SK-N-SH (cell line): Measurements from ENCODE around the gene ATXN7. TPM values are rescaled to one million over a fixed set of nuclear protein-coding genes. Genes with fewer than 3 reads are reported as not detected.
A peak's percentile ranks its signal among the peaks of the same experiment; 100 is the strongest.

Experiments used
- CTCF ChIA-PET: fragments of 300-600, 350-600 bp; formaldehyde crosslinking; extraction: SDS; loops from one replicate; lab custom pipeline; 2021; lab: Yijun Ruan, JAX
- POLR2A ChIA-PET: fragments of 350-600 bp; sonication (Branson Sonifier 250); formaldehyde crosslinking; extraction: SDS; loops from one replicate; lab custom pipeline; 2020; ENCODE audit warnings: antibody characterized with exemption, inconsistent platforms; lab: Yijun Ruan, JAX
- DNase-seq: peaks from one replicate; pipeline ENCODE4 v3.0.0; 2012
- H2AFZ ChIP-seq: fragments of 200-600 bp; sonication (generic); 2 replicates; pipeline ENCODE4 v1.8.1; 2016; ENCODE audit warnings: antibody characterized with exemption, mild to moderate bottlenecking, low read depth
- H3F3A ChIP-seq: fragments of 200-600 bp; sonication (generic); replicated peaks from 2 replicates; pipeline ENCODE3; 2016; ENCODE audit warnings: antibody characterized with exemption, mild to moderate bottlenecking; ENCODE audit not compliant: insufficient read depth
- H3K27ac ChIP-seq, 2 experiments: fragments of 200-500 bp in 1 of 2; fragments of 200-600 bp in 1 of 2; sonication (Bioruptor generic) in 1 of 2; sonication (generic), shearing (Covaris generic) in 1 of 2; 2 replicates each; pipeline versions ENCODE4 v1.5.1 to v1.6.1; 2014 to 2016; ENCODE audit warnings: low read depth in 2 of 2, inconsistent platforms in 1 of 2, low read length in 1 of 2, mild to moderate bottlenecking in 1 of 2, mixed read lengths in 1 of 2
- H3K27me3 ChIP-seq: fragments of 200-600 bp; sonication (generic), shearing (Covaris generic); 2 replicates; pipeline ENCODE4 v1.6.1; 2016; ENCODE audit warnings: mixed run types; ENCODE audit not compliant: insufficient read depth
- H3K36me3 ChIP-seq, 2 experiments: fragments of 200-500 bp in 1 of 2; fragments of 200-600 bp in 1 of 2; sonication (Bioruptor generic) in 1 of 2; sonication (generic) in 1 of 2; replicated peaks in 1 of 2; 2 replicates each; pipeline versions ENCODE3 to v1.5.1; 2014 to 2016; ENCODE audit warnings: low read length in 1 of 2, mild to moderate bottlenecking in 1 of 2; ENCODE audit not compliant: insufficient read depth in 2 of 2, control insufficient read depth in 1 of 2
- H3K4me1 ChIP-seq, 2 experiments: fragments of 200-500 bp in 1 of 2; fragments of 200-600 bp in 1 of 2; sonication (Bioruptor generic) in 1 of 2; sonication (generic), shearing (Covaris generic) in 1 of 2; 2 replicates each; pipeline versions ENCODE4 v1.5.1 to v1.6.1; 2014 to 2016; ENCODE audit warnings: low read depth in 1 of 2, low read length in 1 of 2, mixed run types in 1 of 2; ENCODE audit not compliant: insufficient read depth in 2 of 2, control insufficient read depth in 1 of 2
- H3K4me2 ChIP-seq: fragments of 200-600 bp; sonication (generic), shearing (Covaris generic); 2 replicates; pipeline ENCODE4 v1.6.1; 2017; ENCODE audit warnings: mixed run types
- H3K4me3 ChIP-seq, 2 experiments: fragments of 200-500 bp in 1 of 2; fragments of 200-600 bp in 1 of 2; sonication (Bioruptor generic) in 1 of 2; sonication (generic), shearing (Covaris generic) in 1 of 2; 2 replicates each; pipeline versions ENCODE4 v1.5.1 to v1.8.1; 2014 to 2016; ENCODE audit warnings: low read depth in 2 of 2, inconsistent platforms in 1 of 2, low read length in 1 of 2, mild to moderate bottlenecking in 1 of 2, mixed read lengths in 1 of 2, moderate library complexity in 1 of 2
- H3K79me2 ChIP-seq: fragments of 200-600 bp; sonication (generic); 2 replicates; pipeline ENCODE4 v1.8.1; 2017; ENCODE audit warnings: mild to moderate bottlenecking; ENCODE audit not compliant: insufficient read depth
- H3K9ac ChIP-seq: fragments of 200-600 bp; sonication (generic); 2 replicates; pipeline ENCODE4 v1.6.1; 2017; ENCODE audit warnings: mixed run types
- H3K9me2 ChIP-seq: fragments of 200-600 bp; sonication (generic); 2 replicates; pipeline ENCODE4 v1.6.1; 2017; ENCODE audit warnings: mixed run types
- H3K9me3 ChIP-seq: fragments of 200-600 bp; sonication (generic); 2 replicates; pipeline ENCODE4 v1.6.1; 2017; ENCODE audit warnings: mixed run types, mild to moderate bottlenecking, moderate library complexity
- H4K20me1 ChIP-seq: fragments of 200-600 bp; sonication (generic); 2 replicates; pipeline ENCODE4 v1.6.1; 2017; ENCODE audit warnings: mild to moderate bottlenecking, mixed run types; ENCODE audit not compliant: insufficient read depth
- EP300 ChIP-seq, 2 experiments: IDR thresholded peaks; 2 replicates each; pipeline versions ENCODE4 v1.4.0 to v1.6.1; 2012; ENCODE audit warnings: borderline replicate concordance in 1 of 2, low read depth in 1 of 2, low read length in 1 of 2
- EZH2phosphoT487 ChIP-seq: fragments of 200-600 bp; sonication (generic); IDR thresholded peaks from 2 replicates; pipeline ENCODE4 v1.6.1; 2017; ENCODE audit warnings: low read depth, mixed run types, mild to moderate bottlenecking, antibody characterized with exemption, moderate library complexity, borderline replicate concordance
- FOXJ3 ChIP-seq: sonication (generic); formaldehyde crosslinking; IDR thresholded peaks from 2 replicates; pipeline ENCODE4 v1.5.1; 2020; ENCODE audit warnings: mild to moderate bottlenecking, missing genetic modification reagents
- FOXM1 ChIP-seq: IDR thresholded peaks from 2 replicates; pipeline ENCODE4 v1.4.0; 2012; ENCODE audit warnings: low read depth, mild to moderate bottlenecking
- GABPA ChIP-seq: IDR thresholded peaks from 2 replicates; pipeline ENCODE4 v1.4.0; 2012; ENCODE audit warnings: low read depth, mild to moderate bottlenecking
- GATA2 ChIP-seq: sonication (generic); formaldehyde crosslinking; IDR thresholded peaks from 2 replicates; pipeline ENCODE4 v1.5.0; 2020; ENCODE audit warnings: mild to moderate bottlenecking, missing genetic modification reagents
- JUND ChIP-seq: IDR thresholded peaks from 2 replicates; pipeline ENCODE4 v1.4.0; 2012
- MEF2A ChIP-seq: IDR thresholded peaks from 2 replicates; pipeline ENCODE4 v1.4.0; 2012; ENCODE audit warnings: low read depth, borderline replicate concordance
- POLR2AphosphoS5 ChIP-seq: IDR thresholded peaks from 2 replicates; pipeline ENCODE4 v1.6.1; 2012; ENCODE audit warnings: low read depth, low read length
- RAD21 ChIP-seq: IDR thresholded peaks from 2 replicates; pipeline ENCODE4 v1.6.1; 2012; ENCODE audit warnings: mild to moderate bottlenecking, low read length
- RCOR1 ChIP-seq: fragments of 150-350 bp; IDR thresholded peaks from 2 replicates; pipeline ENCODE4 v1.6.1; 2017; ENCODE audit warnings: antibody characterized with exemption, low read length
- RXRA ChIP-seq: IDR thresholded peaks from 2 replicates; pipeline ENCODE4 v1.4.0; 2012; ENCODE audit warnings: low read depth, mild to moderate bottlenecking, borderline replicate concordance
- TCF12 ChIP-seq: IDR thresholded peaks from 2 replicates; pipeline ENCODE4 v1.4.0; 2012
- WGBS: methylation state at CpG from one replicate; pipeline ENCODE4 v1.1.6; 2017; ENCODE audit warnings: low lambda C conversion rate; 5-methylcytosine and 5-hydroxymethylcytosine counted together
- polyA plus RNA-seq, 3 experiments: library from polyadenylated mRNA; depleted of rRNA; stranded (reverse); fragments of >200 nt; gene quantifications; 2 replicates each; pipeline ENCODE4 v1.2.3, GENCODE V29; 2012
- TF ChIP-seq, protein P1 (sequence below): fragments of 200-600 bp; sonication (generic); IDR thresholded peaks from 2 replicates; pipeline ENCODE4 v1.6.1; 2017; ENCODE audit warnings: antibody characterized with exemption, mild to moderate bottlenecking, moderate library complexity
- TF ChIP-seq, protein P2 (sequence below): IDR thresholded peaks from 2 replicates; pipeline ENCODE4 v1.4.0; 2012; ENCODE audit warnings: low read depth, borderline replicate concordance
- TF ChIP-seq, protein P3 (sequence below): fragments of 150-350 bp; IDR thresholded peaks from 2 replicates; pipeline ENCODE4 v1.6.1; 2016; ENCODE audit warnings: mild to moderate bottlenecking, low read depth, low read length
- TF ChIP-seq, protein P4 (sequence below): IDR thresholded peaks from 2 replicates; pipeline ENCODE4; 2012

ATXN7 gene
- polyA plus RNA-seq, 1 of the 3 experiments (the other 2 are of a cell fraction) = 6.2 TPM

DNA sequence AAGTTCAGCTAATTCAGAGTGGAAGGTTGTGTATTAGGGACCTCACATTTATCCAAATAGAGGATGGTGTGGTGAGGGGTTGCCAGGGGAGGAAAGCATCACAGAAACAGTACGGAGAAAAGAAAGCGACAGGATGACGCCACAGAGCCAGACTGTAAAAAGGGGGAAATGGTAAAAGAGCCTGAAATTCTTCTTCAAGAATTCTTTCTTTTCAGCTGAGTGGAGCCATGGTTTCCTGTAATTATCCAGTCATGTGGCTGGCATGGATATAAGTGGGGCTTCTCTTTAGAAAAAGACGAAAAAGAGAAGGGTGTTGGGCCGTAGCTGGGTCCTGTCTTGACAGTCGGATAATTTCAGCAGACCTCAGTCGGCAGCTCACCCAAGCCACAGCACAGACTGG lies 184.1 kb downstream of the ATXN7 start:
- WGBS = 96% methylated on average over 7 of the region's 7 CpGs
- CTCF ChIA-PET = interaction anchor here (3.0 kb wide), 1 partner anchor 17 kb away, joined by 10 read pairs; no protein-coding TSS in a partner anchor

More for the DNA sequence above, 184.1 kb downstream of the ATXN7 start:
- H3K4me2 ChIP-seq = no peak overlapping the region
- no peaks in the 10 kb centered on the region for H3F3A ChIP-seq
- no peak overlapping the region for H3K27ac ChIP-seq
- no peak overlapping the region for H3K4me3 ChIP-seq
- peak overlapping the region; percentile 42; the same call in 1 of the 2 replicates for H2AFZ ChIP-seq
- no peak for TF ChIP-seq RAD21
- no peak for TF ChIP-seq EP300 (IDR thresholded peaks at IDR 0.05; ENCODE audit: borderline replicate concordance in 1 of 2, low read depth in 1 of 2, low read length in 1 of 2)
- TF ChIP-seq, protein P1, sequence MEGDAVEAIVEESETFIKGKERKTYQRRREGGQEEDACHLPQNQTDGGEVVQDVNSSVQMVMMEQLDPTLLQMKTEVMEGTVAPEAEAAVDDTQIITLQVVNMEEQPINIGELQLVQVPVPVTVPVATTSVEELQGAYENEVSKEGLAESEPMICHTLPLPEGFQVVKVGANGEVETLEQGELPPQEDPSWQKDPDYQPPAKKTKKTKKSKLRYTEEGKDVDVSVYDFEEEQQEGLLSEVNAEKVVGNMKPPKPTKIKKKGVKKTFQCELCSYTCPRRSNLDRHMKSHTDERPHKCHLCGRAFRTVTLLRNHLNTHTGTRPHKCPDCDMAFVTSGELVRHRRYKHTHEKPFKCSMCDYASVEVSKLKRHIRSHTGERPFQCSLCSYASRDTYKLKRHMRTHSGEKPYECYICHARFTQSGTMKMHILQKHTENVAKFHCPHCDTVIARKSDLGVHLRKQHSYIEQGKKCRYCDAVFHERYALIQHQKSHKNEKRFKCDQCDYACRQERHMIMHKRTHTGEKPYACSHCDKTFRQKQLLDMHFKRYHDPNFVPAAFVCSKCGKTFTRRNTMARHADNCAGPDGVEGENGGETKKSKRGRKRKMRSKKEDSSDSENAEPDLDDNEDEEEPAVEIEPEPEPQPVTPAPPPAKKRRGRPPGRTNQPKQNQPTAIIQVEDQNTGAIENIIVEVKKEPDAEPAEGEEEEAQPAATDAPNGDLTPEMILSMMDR = no peak
- no peak for TF ChIP-seq FOXJ3 (CRISPR knock-in tag)
- no peak for TF ChIP-seq POLR2AphosphoS5
- TF ChIP-seq FOXM1 = no peak
- TF ChIP-seq JUND = no peak
- TF ChIP-seq, protein P2, sequence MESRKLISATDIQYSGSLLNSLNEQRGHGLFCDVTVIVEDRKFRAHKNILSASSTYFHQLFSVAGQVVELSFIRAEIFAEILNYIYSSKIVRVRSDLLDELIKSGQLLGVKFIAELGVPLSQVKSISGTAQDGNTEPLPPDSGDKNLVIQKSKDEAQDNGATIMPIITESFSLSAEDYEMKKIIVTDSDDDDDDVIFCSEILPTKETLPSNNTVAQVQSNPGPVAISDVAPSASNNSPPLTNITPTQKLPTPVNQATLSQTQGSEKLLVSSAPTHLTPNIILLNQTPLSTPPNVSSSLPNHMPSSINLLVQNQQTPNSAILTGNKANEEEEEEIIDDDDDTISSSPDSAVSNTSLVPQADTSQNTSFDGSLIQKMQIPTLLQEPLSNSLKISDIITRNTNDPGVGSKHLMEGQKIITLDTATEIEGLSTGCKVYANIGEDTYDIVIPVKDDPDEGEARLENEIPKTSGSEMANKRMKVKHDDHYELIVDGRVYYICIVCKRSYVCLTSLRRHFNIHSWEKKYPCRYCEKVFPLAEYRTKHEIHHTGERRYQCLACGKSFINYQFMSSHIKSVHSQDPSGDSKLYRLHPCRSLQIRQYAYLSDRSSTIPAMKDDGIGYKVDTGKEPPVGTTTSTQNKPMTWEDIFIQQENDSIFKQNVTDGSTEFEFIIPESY = no peak
- TF ChIP-seq, protein P3, sequence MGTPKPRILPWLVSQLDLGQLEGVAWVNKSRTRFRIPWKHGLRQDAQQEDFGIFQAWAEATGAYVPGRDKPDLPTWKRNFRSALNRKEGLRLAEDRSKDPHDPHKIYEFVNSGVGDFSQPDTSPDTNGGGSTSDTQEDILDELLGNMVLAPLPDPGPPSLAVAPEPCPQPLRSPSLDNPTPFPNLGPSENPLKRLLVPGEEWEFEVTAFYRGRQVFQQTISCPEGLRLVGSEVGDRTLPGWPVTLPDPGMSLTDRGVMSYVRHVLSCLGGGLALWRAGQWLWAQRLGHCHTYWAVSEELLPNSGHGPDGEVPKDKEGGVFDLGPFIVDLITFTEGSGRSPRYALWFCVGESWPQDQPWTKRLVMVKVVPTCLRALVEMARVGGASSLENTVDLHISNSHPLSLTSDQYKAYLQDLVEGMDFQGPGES = no peak
- no peak for TF ChIP-seq TCF12
- TF ChIP-seq RCOR1 = no peak
- no peak for TF ChIP-seq GATA2
- no peak for TF ChIP-seq GABPA
- TF ChIP-seq MEF2A = no peak
- no peak for TF ChIP-seq EZH2phosphoT487
- TF ChIP-seq, protein P4, sequence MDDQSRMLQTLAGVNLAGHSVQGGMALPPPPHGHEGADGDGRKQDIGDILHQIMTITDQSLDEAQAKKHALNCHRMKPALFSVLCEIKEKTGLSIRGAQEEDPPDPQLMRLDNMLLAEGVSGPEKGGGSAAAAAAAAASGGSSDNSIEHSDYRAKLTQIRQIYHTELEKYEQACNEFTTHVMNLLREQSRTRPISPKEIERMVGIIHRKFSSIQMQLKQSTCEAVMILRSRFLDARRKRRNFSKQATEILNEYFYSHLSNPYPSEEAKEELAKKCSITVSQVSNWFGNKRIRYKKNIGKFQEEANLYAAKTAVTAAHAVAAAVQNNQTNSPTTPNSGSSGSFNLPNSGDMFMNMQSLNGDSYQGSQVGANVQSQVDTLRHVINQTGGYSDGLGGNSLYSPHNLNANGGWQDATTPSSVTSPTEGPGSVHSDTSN = no peak
- TF ChIP-seq RXRA = no peak
- no peaks in the 10 kb centered on the region for H3K27me3 ChIP-seq
- POLR2A ChIA-PET = no interaction called here
- no peak for DNase-seq
- H3K9ac ChIP-seq = no peak overlapping the region
- no peaks in the 10 kb centered on the region for H4K20me1 ChIP-seq
- H3K9me3 ChIP-seq = no peaks in the 10 kb centered on the region
- no peaks in the 10 kb centered on the region for H3K4me1 ChIP-seq
- H3K36me3 ChIP-seq = no peaks in the 10 kb centered on the region
- H3K79me2 ChIP-seq = no peaks in the 10 kb centered on the region
- no peaks in the 10 kb centered on the region for H3K9me2 ChIP-seq
